GM13977 (cell line): ENCODE measurements around the gene RSPH4A.

ENCODE experiments used
- DNase-seq: peaks from one replicate; pipeline ENCODE4 v3.0.0; 2012; ENCODE audit warnings: low spot score
- in situ Hi-C: fragments of 300-500 bp; cut with MboI; formaldehyde crosslinking; loops from one replicate; pipeline ENCODE4 v1.12.0; 2022; ENCODE audit warnings: low sequenced_read_pairs, low pct_unique_long_range_greater_than_20kb, mixed read lengths, inconsistent platforms; ENCODE audit not compliant: unreplicated experiment
- TF ChIP-seq, protein P1 (sequence below): IDR thresholded peaks from 2 replicates; pipeline ENCODE4 v1.5.1; 2012; ENCODE audit warnings: mild to moderate bottlenecking, control low read depth; ENCODE audit not compliant: insufficient read depth; ENCODE audit errors: extremely low read depth, missing control alignments

The RSPH4A gene

DNA sequence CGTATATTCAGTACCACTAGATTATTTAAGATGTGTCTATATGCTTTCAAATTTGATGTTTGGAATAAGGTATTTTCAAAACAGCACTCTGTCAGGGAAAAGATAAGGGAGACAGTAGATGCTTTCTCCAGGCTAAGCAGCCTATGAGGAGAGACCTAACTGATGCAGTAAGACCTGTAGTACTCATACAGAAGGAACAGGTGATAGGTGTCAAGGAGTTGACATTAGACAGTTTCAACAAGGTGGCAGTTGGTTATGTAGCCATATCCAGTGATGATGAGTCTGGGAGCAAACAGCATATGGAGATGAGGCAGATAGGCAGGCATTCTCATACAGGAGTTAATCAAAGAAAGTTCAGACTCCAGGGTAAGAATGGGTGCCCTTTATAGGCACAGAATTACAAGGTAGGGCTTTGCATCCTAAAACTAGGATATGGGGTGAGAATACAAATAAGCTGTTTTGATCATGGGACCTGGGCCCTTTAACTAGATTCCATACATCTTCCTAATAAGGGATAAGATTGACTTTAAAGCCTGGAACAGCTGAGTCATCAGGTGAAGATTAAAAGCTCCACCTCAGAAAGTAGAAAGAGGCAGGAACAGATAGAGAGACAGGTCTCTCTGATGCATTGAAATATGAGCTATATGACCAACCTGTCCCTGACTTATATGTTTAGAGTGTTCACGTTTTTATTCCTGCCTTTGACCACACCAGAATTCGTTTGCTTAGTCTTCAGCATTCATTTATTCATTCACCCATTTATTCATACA lies 7.9 kb downstream of the RSPH4A start:
- DNase-seq: no peak
- TF ChIP-seq, protein P1, sequence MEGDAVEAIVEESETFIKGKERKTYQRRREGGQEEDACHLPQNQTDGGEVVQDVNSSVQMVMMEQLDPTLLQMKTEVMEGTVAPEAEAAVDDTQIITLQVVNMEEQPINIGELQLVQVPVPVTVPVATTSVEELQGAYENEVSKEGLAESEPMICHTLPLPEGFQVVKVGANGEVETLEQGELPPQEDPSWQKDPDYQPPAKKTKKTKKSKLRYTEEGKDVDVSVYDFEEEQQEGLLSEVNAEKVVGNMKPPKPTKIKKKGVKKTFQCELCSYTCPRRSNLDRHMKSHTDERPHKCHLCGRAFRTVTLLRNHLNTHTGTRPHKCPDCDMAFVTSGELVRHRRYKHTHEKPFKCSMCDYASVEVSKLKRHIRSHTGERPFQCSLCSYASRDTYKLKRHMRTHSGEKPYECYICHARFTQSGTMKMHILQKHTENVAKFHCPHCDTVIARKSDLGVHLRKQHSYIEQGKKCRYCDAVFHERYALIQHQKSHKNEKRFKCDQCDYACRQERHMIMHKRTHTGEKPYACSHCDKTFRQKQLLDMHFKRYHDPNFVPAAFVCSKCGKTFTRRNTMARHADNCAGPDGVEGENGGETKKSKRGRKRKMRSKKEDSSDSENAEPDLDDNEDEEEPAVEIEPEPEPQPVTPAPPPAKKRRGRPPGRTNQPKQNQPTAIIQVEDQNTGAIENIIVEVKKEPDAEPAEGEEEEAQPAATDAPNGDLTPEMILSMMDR: no peak
- in situ Hi-C loops: no loop called here

GRCh38 chr6:116625872-116626271 lies 9.6 kb downstream of the RSPH4A start:
- in situ Hi-C loops: no loop called here
- no peak for DNase-seq
- TF ChIP-seq, protein P1: no peak

DNA sequence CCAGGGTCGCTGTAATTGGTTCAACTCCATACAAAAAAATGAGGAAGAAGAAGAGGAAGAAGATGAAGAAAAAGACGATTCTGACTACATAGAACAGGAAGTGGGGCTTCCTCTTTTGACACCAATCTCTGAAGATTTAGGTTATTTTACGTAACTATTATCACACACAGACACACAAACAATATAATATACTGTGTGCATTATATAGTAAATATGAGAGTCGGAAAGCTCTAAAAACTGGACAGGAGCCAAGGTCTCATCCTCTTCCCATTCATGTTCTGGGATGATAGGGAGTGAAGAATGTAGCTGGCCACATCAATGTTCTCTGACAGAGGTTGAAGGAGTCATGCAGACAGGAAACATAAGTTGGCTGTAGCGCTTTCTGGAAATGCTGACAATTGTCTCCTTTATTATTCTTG lies 13.3 kb downstream of the RSPH4A start:
- no peak for DNase-seq
- in situ Hi-C loops: no loop called here
- TF ChIP-seq, protein P1: no peak

- no peak for DNase-seq
- in situ Hi-C loops: no loop called here
- TF ChIP-seq, protein P1: no peak
Measured at GRCh38 chr6:116631379-116631990, 15.2 kb downstream of the RSPH4A start.

- TF ChIP-seq, protein P1: peak; percentile 36
- in situ Hi-C loops: no loop called here
- DNase-seq: no peak
Measured at GRCh38 chr6:116633685-116634084, 17.4 kb downstream of the RSPH4A start.

DNA sequence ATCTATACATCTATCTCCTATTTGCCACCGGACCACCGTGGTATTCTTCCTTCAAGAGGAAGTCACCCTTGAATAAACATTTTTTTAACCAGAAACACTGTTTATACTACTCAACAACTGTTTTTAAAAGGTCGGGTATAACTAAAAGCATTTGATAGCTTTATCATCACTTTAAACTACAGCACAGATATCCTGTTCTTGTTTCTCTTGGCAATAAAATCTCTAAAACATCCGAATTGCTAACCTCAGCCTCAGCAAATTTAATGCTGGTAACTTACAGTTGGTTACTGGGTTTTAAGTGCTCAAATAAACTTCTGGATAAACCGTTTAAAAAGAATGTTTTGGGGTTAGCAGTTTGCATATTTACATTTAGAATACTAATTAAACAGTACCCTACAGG lies 31.9 kb downstream of the RSPH4A start:
- DNase-seq: no peak
- in situ Hi-C loops: no loop called here
- TF ChIP-seq, protein P1: no peak
